Glutamatergic neuron (in vitro differentiated cells): ENCODE measurements around the gene DNAJC24. TPM values are rescaled to one million over a fixed set of nuclear protein-coding genes. Genes with fewer than 3 reads are reported as not detected.

Experiments
- DNase-seq: peaks from one replicate; pipeline ENCODE4 v3.0.0; 2022
- H3K27ac Mint-ChIP-seq: one replicate; pipeline ENCODE4 v1.8.0; 2020; ENCODE audit warnings: mild to moderate bottlenecking, mixed read lengths, inconsistent platforms; ENCODE audit not compliant: unreplicated experiment
- H3K27me3 Mint-ChIP-seq: one replicate; pipeline ENCODE4 v1.8.0; 2020; ENCODE audit warnings: mild to moderate bottlenecking, moderate library complexity, mixed read lengths, inconsistent platforms; ENCODE audit not compliant: unreplicated experiment
- H3K36me3 Mint-ChIP-seq: one replicate; pipeline ENCODE4 v1.8.0; 2020; ENCODE audit warnings: mild to moderate bottlenecking, mixed read lengths, inconsistent platforms; ENCODE audit not compliant: unreplicated experiment
- H3K4me1 Mint-ChIP-seq: one replicate; pipeline ENCODE4 v1.8.0; 2020; ENCODE audit warnings: mild to moderate bottlenecking, low read depth, mixed read lengths, inconsistent platforms; ENCODE audit not compliant: unreplicated experiment
- H3K4me3 Mint-ChIP-seq: one replicate; pipeline ENCODE4 v1.8.0; 2020; ENCODE audit warnings: mild to moderate bottlenecking, mixed read lengths, inconsistent platforms; ENCODE audit not compliant: unreplicated experiment
- H3K9me3 Mint-ChIP-seq: one replicate; pipeline ENCODE4 v1.8.0; 2020; ENCODE audit warnings: mild to moderate bottlenecking, moderate library complexity, mixed read lengths, inconsistent platforms; ENCODE audit not compliant: unreplicated experiment
- total RNA-seq: library from RNA; stranded (reverse); fragmentation: NEBNext Ultra II Directional; extraction: Animal tissue kit (Norgen Biotek cat#: 25700); gene quantifications from one replicate; pipeline ENCODE4 v1.2.1, GENCODE V29; 2021; ENCODE audit not compliant: unreplicated experiment
- TF ChIP-seq, protein P1 (sequence below): fragments of 200-600 bp; sonication (generic); IDR thresholded peaks from one replicate; pipeline ENCODE4 v1.5.0; 2021; ENCODE audit not compliant: partially characterized antibody, unreplicated experiment

DNAJC24 gene
- total RNA-seq, 1 donor from 2014 or later: 20.6 TPM

DNA sequence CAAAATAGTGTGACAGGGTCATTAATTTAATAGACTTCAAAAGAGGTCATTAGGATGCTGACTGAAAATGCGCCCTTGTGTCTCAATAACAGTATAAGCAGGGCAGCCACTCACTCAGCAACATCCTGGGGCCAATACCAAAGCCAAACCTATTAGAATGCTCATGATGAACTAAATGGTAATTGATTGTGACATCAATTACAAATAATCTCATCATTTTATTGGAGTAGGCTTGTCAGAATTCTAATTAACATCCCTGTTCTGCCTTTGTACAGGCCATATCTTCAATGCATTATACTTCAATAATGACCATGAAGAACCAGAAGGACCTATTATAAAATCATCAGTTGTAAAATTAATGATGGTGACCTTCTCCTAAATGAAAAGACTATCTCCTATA is 64.2 kb downstream of the DNAJC24 start:
- no peaks in the 10 kb centered on the region for H3K9me3 Mint-ChIP-seq
- TF ChIP-seq, protein P1, sequence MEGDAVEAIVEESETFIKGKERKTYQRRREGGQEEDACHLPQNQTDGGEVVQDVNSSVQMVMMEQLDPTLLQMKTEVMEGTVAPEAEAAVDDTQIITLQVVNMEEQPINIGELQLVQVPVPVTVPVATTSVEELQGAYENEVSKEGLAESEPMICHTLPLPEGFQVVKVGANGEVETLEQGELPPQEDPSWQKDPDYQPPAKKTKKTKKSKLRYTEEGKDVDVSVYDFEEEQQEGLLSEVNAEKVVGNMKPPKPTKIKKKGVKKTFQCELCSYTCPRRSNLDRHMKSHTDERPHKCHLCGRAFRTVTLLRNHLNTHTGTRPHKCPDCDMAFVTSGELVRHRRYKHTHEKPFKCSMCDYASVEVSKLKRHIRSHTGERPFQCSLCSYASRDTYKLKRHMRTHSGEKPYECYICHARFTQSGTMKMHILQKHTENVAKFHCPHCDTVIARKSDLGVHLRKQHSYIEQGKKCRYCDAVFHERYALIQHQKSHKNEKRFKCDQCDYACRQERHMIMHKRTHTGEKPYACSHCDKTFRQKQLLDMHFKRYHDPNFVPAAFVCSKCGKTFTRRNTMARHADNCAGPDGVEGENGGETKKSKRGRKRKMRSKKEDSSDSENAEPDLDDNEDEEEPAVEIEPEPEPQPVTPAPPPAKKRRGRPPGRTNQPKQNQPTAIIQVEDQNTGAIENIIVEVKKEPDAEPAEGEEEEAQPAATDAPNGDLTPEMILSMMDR: no peak
- no peaks in the 10 kb centered on the region for H3K4me1 Mint-ChIP-seq
- H3K36me3 Mint-ChIP-seq: no peaks in the 10 kb centered on the region
- no peak for DNase-seq
- no peak overlapping the region for H3K27ac Mint-ChIP-seq
- no peaks in the 10 kb centered on the region for H3K27me3 Mint-ChIP-seq
- no peak overlapping the region for H3K4me3 Mint-ChIP-seq

DNA sequence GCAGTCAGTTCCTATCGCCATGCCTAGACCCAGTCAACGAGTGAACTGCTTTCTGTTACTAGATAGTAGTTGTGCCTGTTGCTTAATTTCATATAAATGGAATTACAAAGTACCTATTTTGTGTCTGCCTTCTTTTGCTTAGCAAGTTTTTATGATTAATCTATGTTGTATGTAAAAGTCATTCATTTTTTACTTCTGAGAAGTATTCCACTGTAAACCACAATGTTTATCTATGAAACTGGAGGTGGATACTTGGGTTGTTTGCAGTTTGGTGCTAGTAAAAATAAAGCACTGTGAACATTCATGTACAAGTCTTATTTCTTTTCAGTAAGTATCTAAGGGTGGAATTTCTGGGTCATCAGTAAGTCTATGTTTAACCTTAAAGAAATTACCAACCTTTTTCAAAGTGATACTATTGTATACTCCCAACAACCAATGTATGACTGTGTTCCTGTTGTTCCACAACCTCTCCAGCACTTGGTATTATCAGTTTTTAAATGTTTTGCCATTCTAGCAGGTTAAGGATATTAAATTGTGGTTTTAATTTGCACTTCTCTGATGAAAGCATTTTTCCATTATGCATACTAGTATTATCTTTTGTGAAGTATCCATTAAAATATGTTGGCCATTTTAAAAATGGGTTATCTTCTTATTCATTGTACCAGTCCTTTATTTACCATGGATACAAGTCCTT is 68.2 kb downstream of the DNAJC24 start:
- TF ChIP-seq, protein P1: no peak
- H3K4me3 Mint-ChIP-seq: no peak overlapping the region
- no peak for DNase-seq
- H3K27me3 Mint-ChIP-seq: no peaks in the 10 kb centered on the region
- H3K27ac Mint-ChIP-seq: no peak overlapping the region
- H3K9me3 Mint-ChIP-seq: no peaks in the 10 kb centered on the region
- no peaks in the 10 kb centered on the region for H3K4me1 Mint-ChIP-seq
- H3K36me3 Mint-ChIP-seq: no peaks in the 10 kb centered on the region

DNA sequence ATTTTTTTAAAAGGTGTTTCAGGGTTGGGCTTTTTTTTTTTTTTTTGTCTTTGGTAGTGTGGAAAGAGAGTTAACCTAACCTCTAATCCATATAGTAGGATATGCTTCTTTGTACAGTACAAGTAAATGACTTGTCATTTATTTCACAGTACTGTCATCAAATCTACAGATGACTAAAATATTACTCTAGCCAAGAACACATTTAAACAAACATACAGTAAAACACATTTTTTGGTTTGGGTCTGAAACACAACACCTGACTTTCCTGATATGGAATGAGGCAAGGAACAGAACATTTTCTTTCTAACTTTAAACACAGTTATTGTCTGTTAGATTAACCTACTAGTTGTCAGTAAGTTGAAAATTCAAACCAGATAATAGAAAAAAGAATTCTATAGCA is 71.6 kb downstream of the DNAJC24 start:
- Mint-ChIP-seq H3K27me3 (no peaks in the 10 kb centered on the region), H3K36me3 (no peaks in the 10 kb centered on the region), H3K9me3 (peaks cover 1% of the 10 kb centered on the region), H3K4me3 (no peak overlapping the region), H3K27ac (no peak overlapping the region), H3K4me1 (no peaks in the 10 kb centered on the region)
- DNase-seq: no peak
- TF ChIP-seq, protein P1: no peak

- Mint-ChIP-seq H3K36me3 (no peaks in the 10 kb centered on the region), H3K27me3 (peaks cover under 1% of the 10 kb centered on the region), H3K27ac (no peak overlapping the region), H3K9me3 (peaks cover 1% of the 10 kb centered on the region), H3K4me1 (peaks cover under 1% of the 10 kb centered on the region), H3K4me3 (no peak overlapping the region)
- no peak for DNase-seq
- TF ChIP-seq, protein P1: no peak
These were observed 72.4 kb downstream of the DNAJC24 start for GRCh38 chr11:31442086-31442485.

- Mint-ChIP-seq H3K9me3 (peaks cover 1% of the 10 kb centered on the region), H3K36me3 (no peaks in the 10 kb centered on the region), H3K27me3 (peaks cover 2% of the 10 kb centered on the region), H3K4me1 (peaks cover 6% of the 10 kb centered on the region), H3K27ac (no peak overlapping the region), H3K4me3 (no peak overlapping the region)
- no peak for DNase-seq
- TF ChIP-seq, protein P1: no peak
These were observed 74.1 kb downstream of the DNAJC24 start for GRCh38 chr11:31443802-31444201.
